Measurements from ENCODE around the gene CTCF. TPM values are rescaled to one million over a fixed set of nuclear protein-coding genes. Genes with fewer than 3 reads are reported as not detected.

The CTCF gene
- total and polyA plus RNA-seq, 2 donors (not counting 1 experiment from before 2014, with no cell fraction given): 20.0 to 20.9 TPM

- no peak for DNase-seq (ENCODE audit: low read depth in 2 of 2)
Measured at GRCh38 chr16:67683767-67684166, 121.4 kb downstream of the CTCF start.

GRCh38 chr16:67685388-67686112 is 123.2 kb downstream of the CTCF start:
- Histone ChIP-seq H3K27me3 (ENCODE audit: control insufficient read depth, insufficient read depth, low read length) (no peaks in the 10 kb centered on the region), H3K36me3 (ENCODE audit: control insufficient read depth, insufficient read depth, low read length) (peaks cover 4% of the 10 kb centered on the region), H3K79me2 (ENCODE audit: control insufficient read depth, insufficient read depth, low read length) (no peaks in the 10 kb centered on the region), H3K4me1 (ENCODE audit: control insufficient read depth, extremely low read depth, insufficient read depth, low read length) (no peaks in the 10 kb centered on the region), H3K27ac (ENCODE audit: insufficient read depth, low read length) (no peak overlapping the region), H3K9ac (ENCODE audit: insufficient read depth, low read length) (no peak overlapping the region), H3K4me3 (replicated peaks in 1 of 4; ENCODE audit: control extremely low read depth in 1 of 4, insufficient read depth in 1 of 4, low read depth in 3 of 4, low read length in 4 of 4) (no peak overlapping the region), H3K4me2 (ENCODE audit: extremely low read depth, insufficient read depth, low read length) (no peak overlapping the region), H4K20me1 (ENCODE audit: control insufficient read depth, extremely low read depth, insufficient read depth, low read length) (no peaks in the 10 kb centered on the region), H3K9me3 (ENCODE audit: control insufficient read depth, insufficient read depth, low read depth, low read length) (no peaks in the 10 kb centered on the region), H2AFZ (ENCODE audit: low read length) (no peak overlapping the region)
- DNase-seq (ENCODE audit: low read depth in 2 of 2): no peak
- no peak for TF ChIP-seq EZH2 (IDR thresholded peaks at IDR 0.05; ENCODE audit: low read length, missing control alignments)
- no peak for TF ChIP-seq CTCF (conservative IDR thresholded peaks at IDR 0.05 in 1 of 2, IDR thresholded peaks at IDR 0.05 in 1 of 2; ENCODE audit: low read depth in 1 of 2, low read length in 2 of 2)

More at GRCh38 chr16:67683767-67684166, 121.4 kb downstream of the CTCF start:
- H3K27ac ChIP-seq (ENCODE audit: insufficient read depth, low read length): no peak overlapping the region
- H3K4me1 ChIP-seq (ENCODE audit: control insufficient read depth, extremely low read depth, insufficient read depth, low read length): no peaks in the 10 kb centered on the region
- no peaks in the 10 kb centered on the region for H3K27me3 ChIP-seq (ENCODE audit: control insufficient read depth, insufficient read depth, low read length)
- H3K4me2 ChIP-seq (ENCODE audit: extremely low read depth, insufficient read depth, low read length): no peak overlapping the region
- no peak overlapping the region for H3K9ac ChIP-seq (ENCODE audit: insufficient read depth, low read length)
- no peaks in the 10 kb centered on the region for H3K79me2 ChIP-seq (ENCODE audit: control insufficient read depth, insufficient read depth, low read length)
- TF ChIP-seq CTCF (conservative IDR thresholded peaks at IDR 0.05 in 1 of 2, IDR thresholded peaks at IDR 0.05 in 1 of 2; ENCODE audit: low read depth in 1 of 2, low read length in 2 of 2) (no peak), EZH2 (IDR thresholded peaks at IDR 0.05; ENCODE audit: low read length, missing control alignments) (no peak)
- no peak overlapping the region for H3K4me3 ChIP-seq (replicated peaks in 1 of 4; ENCODE audit: control extremely low read depth in 1 of 4, insufficient read depth in 1 of 4, low read depth in 3 of 4, low read length in 4 of 4)
- H4K20me1 ChIP-seq (ENCODE audit: control insufficient read depth, extremely low read depth, insufficient read depth, low read length): no peaks in the 10 kb centered on the region
- H2AFZ ChIP-seq (ENCODE audit: low read length): no peak overlapping the region
- no peaks in the 10 kb centered on the region for H3K9me3 ChIP-seq (ENCODE audit: control insufficient read depth, insufficient read depth, low read depth, low read length)
- H3K36me3 ChIP-seq (ENCODE audit: control insufficient read depth, insufficient read depth, low read length): peaks cover 4% of the 10 kb centered on the region

Other genes with a start within 250 kb of the CTCF start
- gene KCTD19, start 235.8 kb upstream of the CTCF start, total RNA-seq: under 0.01 and 0.17 TPM in 2 replicates
- gene KCTD19, start 235.8 kb upstream of the CTCF start, polyA plus RNA-seq: 0.10 TPM in 1 of 2 replicates, not detected in the other
- gene LRRC36, start 235.7 kb upstream of the CTCF start, total RNA-seq: 0.51 and 0.66 TPM in 2 replicates
- gene LRRC36, start 235.7 kb upstream of the CTCF start, polyA plus RNA-seq: 0.06 and 0.38 TPM in 2 replicates
- 1.5 and 3.8 TPM in 2 replicates for gene TPPP3, start 169.0 kb upstream of the CTCF start, total RNA-seq
- 2.9 and 6.5 TPM in 2 replicates for gene TPPP3, start 169.0 kb upstream of the CTCF start, polyA plus RNA-seq
- gene ZDHHC1, start 146.0 kb upstream of the CTCF start, total RNA-seq: 4.4 and 6.4 TPM in 2 replicates
- 2.3 and 2.7 TPM in 2 replicates for gene ZDHHC1, start 146.0 kb upstream of the CTCF start, polyA plus RNA-seq
- gene HSD11B2, start 131.4 kb upstream of the CTCF start, total RNA-seq: under 0.01 TPM in 1 of 2 replicates, not detected in the other
- gene HSD11B2, start 131.4 kb upstream of the CTCF start, polyA plus RNA-seq: 0.09 and 0.15 TPM in 2 replicates
- gene ATP6V0D1, start 81.4 kb upstream of the CTCF start, total RNA-seq: 68.1 and 91.2 TPM in 2 replicates
- 183 and 230 TPM in 2 replicates for gene ATP6V0D1, start 81.4 kb upstream of the CTCF start, polyA plus RNA-seq
- not detected in 2 replicates for gene AGRP, start 79.0 kb upstream of the CTCF start, total RNA-seq
- not detected in 2 replicates for gene AGRP, start 79.0 kb upstream of the CTCF start, polyA plus RNA-seq
- gene RIPOR1, start 33.7 kb upstream of the CTCF start, total RNA-seq: 19.5 and 26.6 TPM in 2 replicates
- 13.7 and 16.0 TPM in 2 replicates for gene RIPOR1, start 33.7 kb upstream of the CTCF start, polyA plus RNA-seq
- 0.17 and 0.26 TPM in 2 replicates for gene CARMIL2, start 82.6 kb downstream of the CTCF start, total RNA-seq
- gene CARMIL2, start 82.6 kb downstream of the CTCF start, polyA plus RNA-seq: 0.02 and 0.07 TPM in 2 replicates
- 9.2 and 9.5 TPM in 2 replicates for gene ACD, start 97.7 kb downstream of the CTCF start, total RNA-seq
- gene ACD, start 97.7 kb downstream of the CTCF start, polyA plus RNA-seq: 7.9 and 16.1 TPM in 2 replicates
- gene PARD6A, start 98.4 kb downstream of the CTCF start, total RNA-seq: 4.1 and 4.8 TPM in 2 replicates
- 0.36 and 1.0 TPM in 2 replicates for gene PARD6A, start 98.4 kb downstream of the CTCF start, polyA plus RNA-seq
- 17.8 and 19.0 TPM in 2 replicates for gene ENKD1, start 104.2 kb downstream of the CTCF start, total RNA-seq
- 3.2 and 3.7 TPM in 2 replicates for gene ENKD1, start 104.2 kb downstream of the CTCF start, polyA plus RNA-seq
- gene C16orf86, start 104.3 kb downstream of the CTCF start, total RNA-seq: 5.6 and 9.2 TPM in 2 replicates
- 0.63 and 0.73 TPM in 2 replicates for gene C16orf86, start 104.3 kb downstream of the CTCF start, polyA plus RNA-seq
- 12.8 and 15.2 TPM in 2 replicates for gene GFOD2, start 156.8 kb downstream of the CTCF start, total RNA-seq
- 9.2 and 10.0 TPM in 2 replicates for gene GFOD2, start 156.8 kb downstream of the CTCF start, polyA plus RNA-seq
- gene RANBP10, start 244.0 kb downstream of the CTCF start, total RNA-seq: 3.9 and 4.6 TPM in 2 replicates
- 7.1 and 8.9 TPM in 2 replicates for gene RANBP10, start 244.0 kb downstream of the CTCF start, polyA plus RNA-seq
- gene TSNAXIP1, start 244.4 kb downstream of the CTCF start, total RNA-seq: 1.2 and 1.5 TPM in 2 replicates
- gene TSNAXIP1, start 244.4 kb downstream of the CTCF start, polyA plus RNA-seq: 0.30 and 0.45 TPM in 2 replicates